KOPT-K1 (cell line): ENCODE measurements around the gene PDE1C.

Source experiments
- H3K27ac ChIP-seq: fragments of 200-600 bp; sonication (generic); 2 replicates; pipeline ENCODE4 v1.5.1; 2016; ENCODE audit warnings: antibody characterized with exemption, mild to moderate bottlenecking, low read depth, low read length; ENCODE audit not compliant: poor library complexity, severe bottlenecking
- H3K36me3 ChIP-seq: fragments of 200-600 bp; sonication (generic); 2 replicates; pipeline ENCODE4 v1.5.1; 2017; ENCODE audit warnings: antibody characterized with exemption, mild to moderate bottlenecking, low read length, moderate library complexity; ENCODE audit not compliant: insufficient read depth
- H3K9me3 ChIP-seq: fragments of 200-600 bp; sonication (generic); 2 replicates; pipeline ENCODE4 v1.5.1; 2017; ENCODE audit warnings: antibody characterized with exemption, low read length, mild to moderate bottlenecking; ENCODE audit not compliant: insufficient read depth, poor library complexity, severe bottlenecking

Gene PDE1C

GRCh38 chr7:32063614-32064013 is 6.6 kb downstream of the PDE1C start:
- Histone ChIP-seq H3K27ac (no peak overlapping the region), H3K9me3 (no peaks in the 10 kb centered on the region), H3K36me3 (no peaks in the 10 kb centered on the region)

- Histone ChIP-seq H3K36me3 (no peaks in the 10 kb centered on the region), H3K9me3 (no peaks in the 10 kb centered on the region), H3K27ac (no peak overlapping the region)
Measured at GRCh38 chr7:32062150-32062549, 8.1 kb downstream of the PDE1C start.

GRCh38 chr7:32061346-32061745 is 8.9 kb downstream of the PDE1C start:
- Histone ChIP-seq H3K27ac (no peak overlapping the region), H3K9me3 (no peaks in the 10 kb centered on the region), H3K36me3 (no peaks in the 10 kb centered on the region)

- H3K27ac ChIP-seq = no peak overlapping the region
- no peaks in the 10 kb centered on the region for H3K9me3 ChIP-seq
- no peaks in the 10 kb centered on the region for H3K36me3 ChIP-seq
Measured at GRCh38 chr7:32059289-32060011, 10.8 kb downstream of the PDE1C start.

- Histone ChIP-seq H3K9me3 (no peaks in the 10 kb centered on the region), H3K36me3 (no peaks in the 10 kb centered on the region), H3K27ac (no peak overlapping the region)
Measured at GRCh38 chr7:32058002-32058401, 12.2 kb downstream of the PDE1C start.

GRCh38 chr7:32056767-32057166 is 13.4 kb downstream of the PDE1C start:
- H3K27ac ChIP-seq = no peak overlapping the region
- H3K9me3 ChIP-seq = no peaks in the 10 kb centered on the region
- H3K36me3 ChIP-seq = no peaks in the 10 kb centered on the region

- no peaks in the 10 kb centered on the region for H3K36me3 ChIP-seq
- no peak overlapping the region for H3K27ac ChIP-seq
- no peaks in the 10 kb centered on the region for H3K9me3 ChIP-seq
Measured at GRCh38 chr7:32053204-32053603, 17.0 kb downstream of the PDE1C start.

- Histone ChIP-seq H3K9me3 (no peaks in the 10 kb centered on the region), H3K36me3 (no peaks in the 10 kb centered on the region), H3K27ac (no peak overlapping the region)
Measured at GRCh38 chr7:32051128-32051527, 19.1 kb downstream of the PDE1C start.

- H3K36me3 ChIP-seq = no peaks in the 10 kb centered on the region
- H3K27ac ChIP-seq = no peak overlapping the region
- H3K9me3 ChIP-seq = no peaks in the 10 kb centered on the region
Measured at GRCh38 chr7:32049599-32049998, 20.6 kb downstream of the PDE1C start.

GRCh38 chr7:32048970-32049491 is 21.2 kb downstream of the PDE1C start:
- no peaks in the 10 kb centered on the region for H3K36me3 ChIP-seq
- no peaks in the 10 kb centered on the region for H3K9me3 ChIP-seq
- no peak overlapping the region for H3K27ac ChIP-seq

- Histone ChIP-seq H3K9me3 (no peaks in the 10 kb centered on the region), H3K27ac (no peak overlapping the region), H3K36me3 (no peaks in the 10 kb centered on the region)
Measured at GRCh38 chr7:32047801-32048200, 22.4 kb downstream of the PDE1C start.

- Histone ChIP-seq H3K36me3 (no peaks in the 10 kb centered on the region), H3K27ac (no peak overlapping the region), H3K9me3 (no peaks in the 10 kb centered on the region)
Measured at GRCh38 chr7:32047075-32047474, 23.1 kb downstream of the PDE1C start.

- H3K36me3 ChIP-seq = no peaks in the 10 kb centered on the region
- no peaks in the 10 kb centered on the region for H3K9me3 ChIP-seq
- H3K27ac ChIP-seq = no peak overlapping the region
Measured at GRCh38 chr7:32045228-32045627, 25.0 kb downstream of the PDE1C start.

GRCh38 chr7:32044739-32045138 is 25.5 kb downstream of the PDE1C start:
- Histone ChIP-seq H3K36me3 (no peaks in the 10 kb centered on the region), H3K27ac (no peak overlapping the region)

GRCh38 chr7:32043688-32044087 is 26.5 kb downstream of the PDE1C start:
- H3K9me3 ChIP-seq = no peaks in the 10 kb centered on the region
- no peak overlapping the region for H3K27ac ChIP-seq
- H3K36me3 ChIP-seq = no peaks in the 10 kb centered on the region

More at GRCh38 chr7:32044739-32045138, 25.5 kb downstream of the PDE1C start:
- H3K9me3 ChIP-seq = no peaks in the 10 kb centered on the region

- H3K27ac ChIP-seq = no peak overlapping the region
- H3K9me3 ChIP-seq = no peaks in the 10 kb centered on the region
- no peaks in the 10 kb centered on the region for H3K36me3 ChIP-seq
Measured at GRCh38 chr7:32042900-32043299, 27.3 kb downstream of the PDE1C start.
